Measurements from ENCODE around the gene ACER2. TPM values are rescaled to one million over a fixed set of nuclear protein-coding genes. Genes with fewer than 3 reads are reported as not detected.

The ACER2 gene
- 2.9 and 3.4 TPM in 2 replicates for total RNA-seq

DNA sequence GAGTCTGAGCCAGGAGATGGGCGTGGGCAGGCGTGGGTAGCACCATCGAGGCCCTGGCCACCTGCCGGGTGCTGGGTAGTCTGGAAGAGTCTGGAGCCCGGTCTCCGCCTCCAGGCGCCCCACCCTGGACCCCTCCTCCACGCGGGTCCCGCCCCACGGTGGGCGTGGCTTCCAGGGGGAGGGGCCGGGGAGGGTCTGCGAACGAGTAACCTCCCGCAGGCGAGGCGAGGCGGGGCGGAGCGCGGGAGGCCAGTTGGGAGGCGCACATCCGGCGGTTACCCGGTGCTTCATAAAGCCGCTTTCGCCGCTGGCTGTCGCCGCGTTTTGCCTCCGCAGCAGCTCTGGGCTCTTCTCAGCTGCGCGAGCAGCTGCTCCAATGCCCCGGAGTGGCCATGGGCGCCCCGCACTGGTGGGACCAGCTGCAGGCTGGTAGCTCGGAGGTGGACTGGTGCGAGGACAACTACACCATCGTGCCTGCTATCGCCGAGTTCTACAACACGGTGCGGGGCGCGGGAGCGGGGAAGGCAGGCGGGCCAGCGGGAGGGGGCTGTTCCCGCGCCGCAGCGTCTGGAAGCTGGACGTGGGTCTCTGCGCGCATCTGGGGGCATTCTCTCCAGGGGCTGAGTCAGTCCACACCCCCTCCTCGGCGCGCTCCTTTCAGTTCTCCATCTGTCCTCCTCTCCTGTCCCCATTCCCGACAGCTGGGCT is at the start of gene ACER2:
TSS of gene ACER2 (plus strand) at position 317 of the 708 bp plus-strand sequence. CDS start at position 393, 76 bp downstream.

Other genes with a start within 250 kb of the ACER2 start
- 22.5 and 40.2 TPM in 2 replicates for gene DENND4C, start 178.3 kb upstream of the ACER2 start, total RNA-seq
- 1,449 and 1,499 TPM in 2 replicates for gene RPS6, start 28.8 kb upstream of the ACER2 start, total RNA-seq

All from myometrial cell (primary cell).